Measurements from ENCODE around the gene DCAF11.

GRCh38 chr14:24130717-24131548 is 16.4 kb downstream of the DCAF11 start:
- TF ChIP-seq CTCF (conservative IDR thresholded peaks at IDR 0.05) (no peak), EZH2 (IDR thresholded peaks at IDR 0.05; ENCODE audit: low read depth) (no peak)

All from PC-9 (cell line).